Loucy (cell line): ENCODE measurements around the gene ANKRD39.

Source experiments
- CTCF ChIP-seq: fragments of 200-600 bp; sonication (generic); conservative IDR thresholded peaks from 2 replicates; pipeline ENCODE4 v1.5.1; 2014; ENCODE audit warnings: mild to moderate bottlenecking, antibody characterized with exemption, low read length
- EZH2phosphoT487 ChIP-seq: fragments of 200-600 bp; IDR thresholded peaks from 2 replicates; pipeline ENCODE4 v1.6.1; 2018; ENCODE audit warnings: antibody characterized with exemption, mild to moderate bottlenecking, moderate library complexity, borderline replicate concordance

GRCh38 chr2:96838345-96839292 lies 19.2 kb downstream of the ANKRD39 start:
- TF ChIP-seq CTCF = no peak
- no peak for TF ChIP-seq EZH2phosphoT487
